Measurements from ENCODE around the gene ZNF618.

The ZNF618 gene

DNA sequence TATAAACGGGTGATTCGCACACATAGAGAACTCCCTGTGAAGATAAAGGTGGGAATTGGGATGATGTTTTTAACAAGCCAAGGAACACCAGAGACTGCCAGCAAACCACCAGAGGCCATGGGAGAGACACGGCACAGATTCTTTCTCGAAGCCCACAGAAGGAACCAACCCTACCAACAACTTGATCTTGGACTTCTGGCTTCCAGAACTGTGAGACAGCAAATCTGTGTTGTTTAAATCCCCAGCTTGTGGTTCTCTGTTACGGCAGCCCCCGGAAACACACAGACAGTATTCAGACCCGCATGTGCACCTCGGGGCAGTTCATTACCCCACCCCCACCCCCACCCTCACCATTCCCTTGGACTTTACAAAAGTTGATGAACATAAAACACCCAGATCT lies 189.2 kb downstream of the ZNF618 start:
- no peaks in the 10 kb centered on the region for H3K9me2 ChIP-seq (replicated peaks; ENCODE audit: control insufficient read depth, low read length)
- H3F3A ChIP-seq (ENCODE audit: control insufficient read depth, insufficient read depth): no peaks in the 10 kb centered on the region
- H3K36me3 ChIP-seq (ENCODE audit: control insufficient read depth, low read length): no peaks in the 10 kb centered on the region
- peaks cover 4% of the 10 kb centered on the region; the same call in 1 of the 2 replicates for H3K27me3 ChIP-seq (ENCODE audit: control insufficient read depth, low read length)
- no peaks in the 10 kb centered on the region for H3K4me1 ChIP-seq (ENCODE audit: control insufficient read depth, low read length)
- no peaks in the 10 kb centered on the region for H4K20me1 ChIP-seq (ENCODE audit: control insufficient read depth, insufficient read depth, low read depth, low read length)
- no peak overlapping the region for H3K27ac ChIP-seq (ENCODE audit: low read depth, low read length)
- TF ChIP-seq CTCF (IDR thresholded peaks at IDR 0.05; ENCODE audit: low read depth, low read length, poor library complexity, severe bottlenecking) (no peak), EZH2phosphoT487 (IDR thresholded peaks at IDR 0.05; ENCODE audit: borderline replicate concordance, low read length) (no peak)
- H3K79me2 ChIP-seq (ENCODE audit: control insufficient read depth, low read length): no peaks in the 10 kb centered on the region
- no peaks in the 10 kb centered on the region for H3K9me3 ChIP-seq (ENCODE audit: control insufficient read depth, insufficient read depth, low read length)
- no peak overlapping the region for H3K4me3 ChIP-seq (ENCODE audit: low read length)
- H3K4me2 ChIP-seq (ENCODE audit: low read length): no peak overlapping the region

- Histone ChIP-seq H3K9me3 (ENCODE audit: control insufficient read depth, insufficient read depth, low read length) (no peaks in the 10 kb centered on the region), H3K36me3 (ENCODE audit: control insufficient read depth, low read length) (no peaks in the 10 kb centered on the region), H3K79me2 (ENCODE audit: control insufficient read depth, low read length) (no peaks in the 10 kb centered on the region), H3K4me1 (ENCODE audit: control insufficient read depth, low read length) (no peaks in the 10 kb centered on the region), H3K9me2 (replicated peaks; ENCODE audit: control insufficient read depth, low read length) (no peaks in the 10 kb centered on the region), H3K4me2 (ENCODE audit: low read length) (no peak overlapping the region), H4K20me1 (ENCODE audit: control insufficient read depth, insufficient read depth, low read depth, low read length) (no peaks in the 10 kb centered on the region), H3K4me3 (ENCODE audit: low read length) (no peak overlapping the region), H3K27me3 (ENCODE audit: control insufficient read depth, low read length) (peaks cover 4% of the 10 kb centered on the region; the same call in 1 of the 2 replicates), H3K27ac (ENCODE audit: low read depth, low read length) (no peak overlapping the region), H3F3A (ENCODE audit: control insufficient read depth, insufficient read depth) (no peaks in the 10 kb centered on the region)
- TF ChIP-seq EZH2phosphoT487 (IDR thresholded peaks at IDR 0.05; ENCODE audit: borderline replicate concordance, low read length): no peak
- no peak for TF ChIP-seq CTCF (IDR thresholded peaks at IDR 0.05; ENCODE audit: low read depth, low read length, poor library complexity, severe bottlenecking)
Observed at GRCh38 chr9:114069476-114070187, 193.5 kb downstream of the ZNF618 start.

GRCh38 chr9:114070188-114071103 lies 194.3 kb downstream of the ZNF618 start:
- Histone ChIP-seq H3K27me3 (ENCODE audit: control insufficient read depth, low read length) (peaks cover 8% of the 10 kb centered on the region; the same call in 1 of the 2 replicates), H3K27ac (ENCODE audit: low read depth, low read length) (no peak overlapping the region), H3F3A (ENCODE audit: control insufficient read depth, insufficient read depth) (no peaks in the 10 kb centered on the region), H3K9me2 (replicated peaks; ENCODE audit: control insufficient read depth, low read length) (no peaks in the 10 kb centered on the region), H3K36me3 (ENCODE audit: control insufficient read depth, low read length) (no peaks in the 10 kb centered on the region), H3K4me2 (ENCODE audit: low read length) (no peak overlapping the region), H4K20me1 (ENCODE audit: control insufficient read depth, insufficient read depth, low read depth, low read length) (no peaks in the 10 kb centered on the region), H3K4me3 (ENCODE audit: low read length) (no peak overlapping the region), H3K4me1 (ENCODE audit: control insufficient read depth, low read length) (no peaks in the 10 kb centered on the region), H3K79me2 (ENCODE audit: control insufficient read depth, low read length) (no peaks in the 10 kb centered on the region), H3K9me3 (ENCODE audit: control insufficient read depth, insufficient read depth, low read length) (no peaks in the 10 kb centered on the region)
- no peak for TF ChIP-seq CTCF (IDR thresholded peaks at IDR 0.05; ENCODE audit: low read depth, low read length, poor library complexity, severe bottlenecking)
- no peak for TF ChIP-seq EZH2phosphoT487 (IDR thresholded peaks at IDR 0.05; ENCODE audit: borderline replicate concordance, low read length)
